ENCODE results near the gene RUNX2.

Gene RUNX2

DNA sequence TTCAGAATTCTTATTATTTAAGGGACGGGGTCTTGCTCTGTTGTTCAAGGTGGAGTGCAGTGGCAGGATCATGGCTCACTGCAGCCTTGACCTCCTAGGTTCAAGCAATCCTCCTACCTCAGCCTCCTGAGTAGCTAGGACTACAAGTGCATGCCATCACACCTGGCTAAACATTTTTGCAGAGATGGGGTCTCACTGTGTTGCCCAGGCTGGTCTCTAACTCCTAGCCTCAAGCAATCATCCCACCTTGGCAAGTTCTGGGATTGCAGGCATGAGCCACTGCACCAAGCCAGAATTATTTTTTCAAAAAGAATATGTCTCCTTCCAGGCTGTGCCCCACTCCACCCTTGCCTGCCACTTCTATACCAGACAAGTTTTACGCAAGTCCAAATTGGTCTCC lies 239.7 kb downstream of the RUNX2 start:
- no peak for DNase-seq
- no peak for TF ChIP-seq GATA1 (IDR thresholded peaks at IDR 0.05; ENCODE audit: low read depth, low read length)
- TF ChIP-seq POLR2A (IDR thresholded peaks at IDR 0.05; ENCODE audit: low read length): no peak

GRCh38 chr6:45568626-45569025 lies 240.5 kb downstream of the RUNX2 start:
- TF ChIP-seq GATA1 (IDR thresholded peaks at IDR 0.05; ENCODE audit: low read depth, low read length) (no peak), POLR2A (IDR thresholded peaks at IDR 0.05; ENCODE audit: low read length) (no peak)
- DNase-seq: no peak

DNA sequence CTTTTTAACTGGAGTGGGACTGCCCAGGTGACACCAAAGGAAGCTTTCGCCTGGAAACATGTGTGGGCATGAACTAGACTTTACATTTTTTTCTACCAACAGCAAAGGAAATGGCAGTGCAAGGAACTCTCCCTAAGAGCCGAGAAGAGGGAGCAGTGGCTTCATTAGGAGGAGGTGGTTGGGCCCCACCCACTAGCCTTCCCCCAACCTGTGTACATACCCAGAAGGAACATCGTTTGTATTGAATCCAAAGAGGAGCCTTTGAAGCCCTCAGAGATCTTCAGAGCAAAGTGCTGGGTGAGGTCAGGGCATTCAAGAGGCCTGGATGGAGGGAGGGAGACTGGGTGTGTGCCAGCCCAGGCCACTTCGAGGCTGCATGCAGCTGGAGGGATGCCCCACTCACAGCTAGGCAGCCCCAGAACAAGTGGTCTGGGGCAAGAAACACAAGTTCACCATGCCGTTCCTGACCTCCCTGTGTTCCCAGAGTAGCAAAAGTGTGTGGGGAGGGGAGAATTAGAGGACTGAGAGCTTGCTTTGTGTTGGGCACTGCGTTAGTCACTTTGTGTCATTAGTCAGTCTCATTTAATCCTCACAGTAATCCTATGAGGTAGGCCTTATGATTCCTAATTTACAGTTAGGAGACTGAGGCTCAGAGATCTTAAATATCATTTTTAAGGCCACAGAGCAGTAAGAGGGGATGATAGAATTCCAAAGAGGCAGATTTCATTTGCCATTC lies 241.2 kb downstream of the RUNX2 start:
- TF ChIP-seq GATA1 (IDR thresholded peaks at IDR 0.05; ENCODE audit: low read depth, low read length): no peak
- TF ChIP-seq POLR2A (IDR thresholded peaks at IDR 0.05; ENCODE audit: low read length): no peak
- no peak for DNase-seq

DNA sequence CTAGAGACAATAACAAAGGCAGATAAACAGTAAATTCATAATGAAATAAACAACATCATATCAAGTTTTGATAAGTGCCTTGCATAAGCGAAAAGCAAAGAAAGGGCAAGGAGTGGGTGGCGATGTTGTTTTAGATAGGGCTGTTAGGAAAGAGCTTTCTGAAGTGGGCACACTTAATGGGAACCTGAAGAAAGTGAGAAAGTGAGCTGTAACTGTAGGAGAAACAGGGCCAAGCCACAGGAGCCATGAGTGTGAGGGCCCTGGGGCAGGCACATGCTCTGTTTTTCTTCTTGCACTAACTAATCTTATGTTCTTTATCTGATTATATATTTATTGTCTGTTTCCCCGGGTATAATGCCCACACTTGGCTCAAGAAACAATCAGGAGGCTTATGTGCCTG lies 243.0 kb downstream of the RUNX2 start:
- TF ChIP-seq GATA1 (IDR thresholded peaks at IDR 0.05; ENCODE audit: low read depth, low read length): no peak
- TF ChIP-seq POLR2A (IDR thresholded peaks at IDR 0.05; ENCODE audit: low read length): no peak
- DNase-seq: no peak

DNA sequence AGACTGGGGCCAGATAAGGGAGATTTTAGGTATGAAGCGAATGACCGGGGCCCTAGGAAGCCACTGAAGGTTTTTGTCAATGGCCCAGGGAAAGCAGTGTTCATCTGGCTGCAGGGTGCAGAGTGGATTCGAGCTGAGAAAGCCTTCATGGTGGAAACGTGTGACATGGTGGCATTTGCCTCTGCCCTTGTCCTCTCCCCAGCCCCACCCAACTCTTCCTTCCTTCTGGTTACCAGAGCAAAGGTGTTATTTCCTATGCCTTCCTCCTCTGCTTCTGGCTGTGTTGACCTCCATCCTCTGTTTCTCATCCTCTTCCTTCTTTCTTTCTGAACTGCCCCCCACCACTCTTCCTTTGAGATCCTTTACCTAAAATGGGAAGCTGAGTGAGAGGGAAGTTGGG lies 244.7 kb downstream of the RUNX2 start:
- TF ChIP-seq GATA1 (IDR thresholded peaks at IDR 0.05; ENCODE audit: low read depth, low read length) (no peak), POLR2A (IDR thresholded peaks at IDR 0.05; ENCODE audit: low read length) (no peak)
- DNase-seq: no peak

- no peak for DNase-seq
Observed at GRCh38 chr6:45574014-45574461, 245.9 kb downstream of the RUNX2 start.

DNA sequence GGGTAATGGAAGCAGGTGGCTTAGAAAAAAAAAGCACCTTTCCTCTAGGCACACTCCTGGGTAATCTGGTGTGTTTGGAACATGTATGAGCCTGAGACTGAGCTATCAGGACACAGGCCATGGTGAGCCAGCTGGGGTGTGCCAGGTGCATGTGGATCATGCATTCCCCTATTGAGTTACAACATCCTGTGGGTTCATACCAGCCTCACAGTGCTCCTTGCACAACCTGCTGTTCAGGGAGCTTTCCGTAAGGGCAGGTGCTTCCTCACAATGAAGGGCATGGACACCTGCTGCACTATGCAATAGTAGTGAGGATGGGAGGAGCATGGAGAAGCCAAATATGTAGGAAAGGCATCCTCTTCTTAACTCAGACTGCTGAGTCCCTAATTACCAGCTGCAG lies 246.8 kb downstream of the RUNX2 start:
- TF ChIP-seq GATA1 (IDR thresholded peaks at IDR 0.05; ENCODE audit: low read depth, low read length) (no peak), POLR2A (IDR thresholded peaks at IDR 0.05; ENCODE audit: low read length) (no peak)
- DNase-seq: no peak

More at GRCh38 chr6:45574014-45574461, 245.9 kb downstream of the RUNX2 start:
- TF ChIP-seq POLR2A (IDR thresholded peaks at IDR 0.05; ENCODE audit: low read length) (no peak), GATA1 (IDR thresholded peaks at IDR 0.05; ENCODE audit: low read depth, low read length) (no peak)

DNA sequence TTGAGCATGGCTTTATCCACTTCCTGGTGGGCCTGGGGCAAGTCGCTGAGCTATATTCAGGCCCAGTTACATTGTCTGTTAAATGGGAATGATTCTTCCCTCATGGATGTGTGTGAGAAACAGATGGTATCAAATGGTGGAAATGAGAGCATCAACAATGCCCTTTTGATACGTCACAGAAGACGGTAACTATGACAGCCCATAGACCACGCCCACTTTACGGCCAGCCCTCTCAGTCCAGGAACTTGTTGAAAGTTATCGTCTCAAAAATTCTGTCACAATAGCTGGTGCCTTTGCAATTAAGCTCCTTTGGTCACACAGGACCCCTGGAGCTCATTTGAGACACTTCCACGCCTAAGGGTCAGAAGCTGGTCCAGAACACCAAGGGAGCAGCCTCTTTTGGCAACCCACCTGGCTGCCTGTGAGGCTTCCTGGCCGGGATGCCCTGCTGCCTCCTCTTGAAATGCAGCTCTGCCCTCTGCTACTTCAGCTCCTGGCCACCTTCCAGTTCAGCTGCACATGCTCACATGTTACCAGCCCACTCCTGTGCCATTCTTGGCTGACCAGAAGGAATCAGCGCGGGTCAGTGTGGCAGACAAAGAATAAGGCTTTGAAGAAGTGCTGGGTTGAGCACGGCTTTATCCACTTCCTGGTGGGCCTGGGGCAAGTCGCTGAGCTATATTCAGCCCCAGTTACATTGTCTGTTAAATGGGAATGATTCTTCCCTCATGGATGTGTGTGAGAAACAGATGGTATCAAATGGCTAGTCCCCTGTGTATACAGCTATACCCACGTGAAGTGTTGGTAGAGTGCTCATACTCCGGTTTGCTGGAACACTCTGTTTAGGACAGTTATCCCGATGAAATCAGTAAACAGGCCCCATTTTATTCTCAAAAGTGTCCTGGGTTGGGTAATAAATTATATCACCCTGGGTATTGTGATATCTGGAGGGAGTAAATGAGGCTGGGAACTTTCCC lies 248.8 kb downstream of the RUNX2 start:
- no peak for DNase-seq
- TF ChIP-seq GATA1 (IDR thresholded peaks at IDR 0.05; ENCODE audit: low read depth, low read length): no peak
- no peak for TF ChIP-seq POLR2A (IDR thresholded peaks at IDR 0.05; ENCODE audit: low read length)

DNA sequence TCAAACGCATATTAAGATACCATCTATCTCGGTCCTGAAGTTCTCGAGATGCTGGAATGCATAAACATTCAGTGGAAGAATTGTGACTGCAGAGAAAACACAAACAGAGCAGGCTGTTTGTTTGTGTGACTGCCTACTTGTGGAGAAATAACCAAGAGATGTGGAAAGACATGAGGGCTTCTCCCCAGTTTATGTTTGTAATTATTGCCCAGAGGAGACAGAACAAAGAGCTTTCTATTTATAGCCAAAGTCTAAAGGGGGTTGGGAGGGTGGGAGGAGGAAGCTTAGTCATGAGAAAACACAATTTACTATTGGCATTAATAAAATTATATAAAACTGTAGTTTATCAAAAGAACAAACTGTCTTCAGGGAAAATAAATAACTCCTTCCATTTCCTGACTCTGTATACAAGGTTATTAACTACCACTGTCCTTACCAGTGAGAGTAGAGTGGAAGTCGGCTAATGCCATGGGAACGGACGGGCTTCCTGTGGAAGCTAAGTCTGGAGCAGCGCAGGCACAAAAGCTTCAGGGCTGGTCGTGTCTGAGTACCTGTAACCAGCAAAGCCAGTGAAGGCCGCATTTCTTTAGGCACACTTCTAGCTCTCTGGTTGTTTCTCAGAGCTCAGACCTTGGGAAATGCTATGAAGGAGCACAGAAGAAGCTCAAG lies 249.8 kb downstream of the RUNX2 start:
- TF ChIP-seq POLR2A (IDR thresholded peaks at IDR 0.05; ENCODE audit: low read length): no peak
- no peak for TF ChIP-seq GATA1 (IDR thresholded peaks at IDR 0.05; ENCODE audit: low read depth, low read length)
- DNase-seq: no peak

GRCh38 chr6:45584127-45584526 lies 256.0 kb downstream of the RUNX2 start:
- DNase-seq: no peak
- TF ChIP-seq POLR2A (IDR thresholded peaks at IDR 0.05; ENCODE audit: low read length) (no peak), GATA1 (IDR thresholded peaks at IDR 0.05; ENCODE audit: low read depth, low read length) (no peak)

DNA sequence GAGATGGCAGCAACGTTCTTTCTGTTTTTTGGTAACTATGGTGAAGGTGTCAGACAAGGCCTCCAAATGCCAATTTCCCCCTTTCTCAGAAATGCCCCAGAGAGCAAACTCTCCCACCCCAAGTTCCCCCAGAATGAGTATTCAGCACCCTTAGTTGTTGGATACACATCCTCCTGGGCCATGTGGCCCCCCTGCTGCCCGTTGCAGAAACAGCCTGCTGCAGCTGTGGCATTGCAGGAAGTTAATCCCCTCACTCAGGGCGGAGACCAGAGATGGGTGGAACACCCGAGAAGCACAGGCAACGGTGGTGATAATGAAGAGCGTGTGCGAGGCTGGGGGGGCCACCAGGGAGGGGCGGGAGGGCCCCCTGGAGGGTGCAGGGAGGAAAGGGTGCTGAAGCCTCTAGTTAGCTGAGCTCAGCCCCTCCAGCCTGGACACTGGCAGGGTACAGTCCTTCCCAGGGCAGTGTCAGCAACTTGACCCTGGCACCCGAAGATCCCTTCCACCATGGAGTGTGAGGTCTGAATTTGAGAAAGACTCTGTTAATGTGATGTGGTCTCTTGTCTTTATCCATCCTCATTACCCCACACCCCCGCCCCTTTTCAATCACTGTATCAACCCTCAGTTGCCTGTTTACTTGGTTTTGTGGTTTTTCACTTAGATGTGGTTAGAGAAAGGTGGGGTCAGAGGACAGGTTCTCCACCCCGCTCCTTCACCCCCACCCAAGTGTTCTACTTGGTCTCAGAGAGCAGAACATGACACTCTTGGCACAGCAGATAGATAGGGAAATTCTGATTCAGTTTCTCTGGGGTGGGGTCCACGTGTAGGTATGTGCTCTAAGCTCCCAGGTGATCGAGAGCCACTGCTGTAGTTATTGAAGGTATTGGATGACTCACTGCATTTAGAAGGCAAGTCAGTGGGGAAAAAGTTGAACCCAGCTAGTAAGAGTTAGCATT lies 258.4 kb downstream of the RUNX2 start:
- no peak for TF ChIP-seq POLR2A (IDR thresholded peaks at IDR 0.05; ENCODE audit: low read length)
- TF ChIP-seq GATA1 (IDR thresholded peaks at IDR 0.05; ENCODE audit: low read depth, low read length): no peak
- no peak for DNase-seq

DNA sequence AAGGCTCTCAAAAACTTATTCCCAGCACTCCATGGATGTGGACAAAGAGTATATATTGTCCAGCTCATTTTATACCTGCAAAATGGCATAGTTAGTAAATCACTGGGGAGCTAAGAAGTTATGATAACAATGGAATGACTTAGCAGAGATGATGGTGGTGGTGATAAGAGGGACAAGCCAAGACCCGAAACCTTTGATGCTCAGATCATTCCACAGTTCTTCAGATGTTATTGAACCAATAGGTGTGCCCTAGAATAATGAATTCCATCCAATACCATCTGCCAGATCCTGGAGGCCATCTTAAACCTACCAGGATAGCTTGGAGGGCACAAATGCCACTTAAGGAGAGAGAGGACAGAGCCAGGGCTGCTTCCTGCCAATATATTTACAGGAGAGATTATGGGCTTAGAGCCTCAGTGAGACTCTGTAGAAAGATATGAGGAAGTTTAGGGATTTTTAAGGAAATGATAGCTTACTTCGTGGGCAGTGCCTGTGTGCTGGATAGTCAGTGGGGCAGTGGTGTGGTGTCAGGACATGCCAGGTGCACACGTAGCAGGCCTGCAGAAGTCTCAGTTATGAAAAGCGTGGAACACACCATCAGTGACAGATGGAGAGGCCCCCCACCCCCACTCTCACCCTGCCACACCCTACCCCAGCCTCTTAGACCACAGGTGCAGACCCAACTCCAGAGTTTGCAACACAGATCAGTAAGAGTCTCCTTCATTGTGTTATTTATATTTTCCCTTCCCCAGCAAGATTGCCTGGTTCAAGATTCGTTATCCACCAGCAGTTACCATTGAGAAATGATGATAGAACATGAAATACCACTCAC lies 259.3 kb downstream of the RUNX2 start:
- no peak for DNase-seq
- TF ChIP-seq GATA1 (IDR thresholded peaks at IDR 0.05; ENCODE audit: low read depth, low read length) (no peak), POLR2A (IDR thresholded peaks at IDR 0.05; ENCODE audit: low read length) (no peak)

Measured in erythroblast (primary cell).